Breast epithelium (tissue), 3 donors: ENCODE data around the gene PDZD2.

Experiments
- POLR2A ChIP-seq: fragments of 450-650 bp; IDR thresholded peaks from one replicate; pipeline ENCODE4 v1.6.1; 2016; ENCODE audit warnings: antibody characterized with exemption, mild to moderate bottlenecking, moderate library complexity
- POLR2AphosphoS5 ChIP-seq, 3 donors: sonication (generic); formaldehyde crosslinking; IDR thresholded peaks; one replicate each; pipeline ENCODE4 v1.6.1; 2017; ENCODE audit warnings: antibody characterized with exemption in 3 of 3
- TF ChIP-seq, protein P1 (sequence below), 3 donors: fragments of 450-650 bp; IDR thresholded peaks; one replicate each; pipeline ENCODE4 v1.5.1; 2016 to 2017; ENCODE audit warnings: antibody characterized with exemption in 3 of 3, mild to moderate bottlenecking in 3 of 3, moderate library complexity in 3 of 3

DNA sequence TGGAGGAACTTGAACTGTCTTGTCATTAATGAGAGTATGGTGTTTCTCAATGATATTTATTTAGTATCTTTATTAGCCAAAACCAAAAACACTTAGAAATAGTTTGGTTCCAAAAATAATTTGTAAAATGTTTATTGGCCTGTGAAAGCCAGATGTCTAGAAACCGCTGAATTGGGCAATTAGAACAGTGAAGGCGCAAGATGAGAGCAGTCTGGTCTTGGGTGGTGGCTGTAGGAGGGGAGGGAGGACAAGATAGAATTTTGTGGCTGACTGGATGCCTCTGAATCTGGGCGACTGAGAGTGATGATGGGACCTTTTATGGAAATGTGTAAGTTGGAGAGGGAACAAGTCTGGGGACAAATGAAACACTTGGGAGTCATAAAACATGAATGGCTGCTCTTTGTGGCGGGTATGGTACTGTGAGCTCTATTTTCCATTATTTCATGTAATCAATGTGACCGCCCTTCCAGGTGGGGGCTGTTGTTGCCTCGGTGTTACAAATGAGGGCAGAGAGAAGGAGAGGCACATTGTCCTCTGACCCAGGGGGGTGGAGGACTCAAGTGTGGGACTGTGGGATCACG, 35.5 kb downstream of the PDZD2 start:
- TF ChIP-seq POLR2AphosphoS5 (IDR thresholded peaks at IDR 0.05) (no peak), POLR2A (no peak)
- TF ChIP-seq, protein P1, sequence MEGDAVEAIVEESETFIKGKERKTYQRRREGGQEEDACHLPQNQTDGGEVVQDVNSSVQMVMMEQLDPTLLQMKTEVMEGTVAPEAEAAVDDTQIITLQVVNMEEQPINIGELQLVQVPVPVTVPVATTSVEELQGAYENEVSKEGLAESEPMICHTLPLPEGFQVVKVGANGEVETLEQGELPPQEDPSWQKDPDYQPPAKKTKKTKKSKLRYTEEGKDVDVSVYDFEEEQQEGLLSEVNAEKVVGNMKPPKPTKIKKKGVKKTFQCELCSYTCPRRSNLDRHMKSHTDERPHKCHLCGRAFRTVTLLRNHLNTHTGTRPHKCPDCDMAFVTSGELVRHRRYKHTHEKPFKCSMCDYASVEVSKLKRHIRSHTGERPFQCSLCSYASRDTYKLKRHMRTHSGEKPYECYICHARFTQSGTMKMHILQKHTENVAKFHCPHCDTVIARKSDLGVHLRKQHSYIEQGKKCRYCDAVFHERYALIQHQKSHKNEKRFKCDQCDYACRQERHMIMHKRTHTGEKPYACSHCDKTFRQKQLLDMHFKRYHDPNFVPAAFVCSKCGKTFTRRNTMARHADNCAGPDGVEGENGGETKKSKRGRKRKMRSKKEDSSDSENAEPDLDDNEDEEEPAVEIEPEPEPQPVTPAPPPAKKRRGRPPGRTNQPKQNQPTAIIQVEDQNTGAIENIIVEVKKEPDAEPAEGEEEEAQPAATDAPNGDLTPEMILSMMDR (IDR thresholded peaks at IDR 0.05) = no peak
